ES-I3 (cell line): ENCODE results near the gene MPC1.
"Not testable (repeated sequence)": the region's sequence is repeated elsewhere in the genome, so short reads cannot be mapped to it uniquely, and the experiment has no call there.

Experiments used
- H3K36me3 ChIP-seq: 2 replicates; pipeline ENCODE4 v1.6.1; 2013; ENCODE audit warnings: mild to moderate bottlenecking, low read length, control low read depth, moderate library complexity; ENCODE audit not compliant: insufficient read depth
- H3K4me1 ChIP-seq: 2 replicates; pipeline ENCODE4 v1.6.1; 2013; ENCODE audit warnings: mild to moderate bottlenecking, control low read depth, low read length; ENCODE audit not compliant: insufficient read depth
- H3K9ac ChIP-seq: 2 replicates; pipeline ENCODE4 v1.6.1; 2013; ENCODE audit warnings: low read depth, mild to moderate bottlenecking, low read length, moderate library complexity
- H3K9me3 ChIP-seq: 2 replicates; pipeline ENCODE4 v1.6.1; 2013; ENCODE audit warnings: mild to moderate bottlenecking, low read length, moderate library complexity; ENCODE audit not compliant: control insufficient read depth, insufficient read depth

The MPC1 gene

GRCh38 chr6:166354143-166354542 lies 28.6 kb downstream of the MPC1 start:
- H3K9me3 ChIP-seq, result peaks cover 9% of the 10 kb centered on the region; the same call in 1 of the 2 replicates
- H3K4me1 ChIP-seq, result peaks cover 8% of the 10 kb centered on the region; the same call in 1 of the 2 replicates
- no peak overlapping the region for H3K9ac ChIP-seq

DNA sequence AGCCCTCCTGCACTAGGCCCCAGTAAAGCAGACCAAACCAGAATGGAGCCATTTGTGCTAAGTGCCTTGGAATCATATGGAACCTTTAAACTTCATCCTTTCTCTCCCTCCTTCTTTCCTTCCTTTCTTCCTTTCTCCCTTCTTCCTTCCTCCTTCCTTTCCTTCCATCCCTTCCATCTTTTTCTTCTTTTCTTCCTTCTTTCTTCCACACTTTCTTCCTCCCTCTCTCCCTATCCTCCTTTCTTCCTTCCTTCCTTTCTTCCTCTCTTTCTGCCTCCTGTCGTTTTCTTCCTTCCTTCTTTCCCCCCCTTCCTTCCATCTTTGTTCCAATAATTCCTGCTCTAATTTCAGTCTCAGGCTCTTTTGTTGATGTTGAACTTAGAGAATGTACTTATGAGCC lies 29.2 kb downstream of the MPC1 start:
- peaks cover 10% of the 10 kb centered on the region; the same call in 1 of the 2 replicates for H3K9me3 ChIP-seq
- no peaks in the 10 kb centered on the region for H3K36me3 ChIP-seq
- H3K4me1 ChIP-seq, result peaks cover 8% of the 10 kb centered on the region; the same call in 1 of the 2 replicates
- no peak overlapping the region for H3K9ac ChIP-seq

More at GRCh38 chr6:166354143-166354542, 28.6 kb downstream of the MPC1 start:
- H3K36me3 ChIP-seq, result no peaks in the 10 kb centered on the region

DNA sequence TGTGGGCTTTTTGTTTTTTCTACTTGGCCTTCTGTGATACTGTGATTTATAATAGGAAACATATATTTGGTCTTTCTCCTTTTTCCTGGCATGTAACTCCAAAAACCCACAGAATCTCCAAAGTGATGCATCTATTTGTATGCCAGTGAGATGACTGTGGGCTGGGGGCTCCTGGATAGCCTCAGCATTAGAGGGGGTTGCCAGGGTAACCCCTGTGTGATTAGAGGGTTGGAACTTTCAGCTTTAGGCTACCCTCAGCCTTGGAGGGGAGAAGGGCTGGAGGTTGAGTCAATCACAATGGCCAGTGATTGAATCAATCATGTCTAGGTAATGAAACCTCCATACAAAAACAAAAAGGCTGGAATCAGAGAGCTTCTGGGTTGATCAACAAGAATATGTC lies 29.8 kb downstream of the MPC1 start:
- H3K4me1 ChIP-seq, result peaks cover 8% of the 10 kb centered on the region; the same call in 1 of the 2 replicates
- no peaks in the 10 kb centered on the region for H3K36me3 ChIP-seq
- peaks cover 10% of the 10 kb centered on the region; the same call in 1 of the 2 replicates for H3K9me3 ChIP-seq
- H3K9ac ChIP-seq, result no peak overlapping the region

- H3K4me1 ChIP-seq, result peaks cover 8% of the 10 kb centered on the region; the same call in 1 of the 2 replicates
- no peaks in the 10 kb centered on the region for H3K36me3 ChIP-seq
- peaks cover 10% of the 10 kb centered on the region; the same call in 1 of the 2 replicates for H3K9me3 ChIP-seq
- no peak overlapping the region for H3K9ac ChIP-seq
These were observed 30.9 kb downstream of the MPC1 start for GRCh38 chr6:166351715-166352285.

- H3K9me3 ChIP-seq, result peaks cover 10% of the 10 kb centered on the region; the same call in 1 of the 2 replicates
- H3K4me1 ChIP-seq, result peaks cover 7% of the 10 kb centered on the region; the same call in 1 of the 2 replicates
- no peak overlapping the region for H3K9ac ChIP-seq
- no peaks in the 10 kb centered on the region for H3K36me3 ChIP-seq
These were observed 34.3 kb downstream of the MPC1 start for GRCh38 chr6:166348305-166348949.

GRCh38 chr6:166346965-166347364 lies 35.8 kb downstream of the MPC1 start:
- H3K4me1 ChIP-seq, result peaks cover 8% of the 10 kb centered on the region; the same call in 1 of the 2 replicates
- H3K9ac ChIP-seq, result no peak overlapping the region
- H3K36me3 ChIP-seq, result no peaks in the 10 kb centered on the region
- peaks cover 10% of the 10 kb centered on the region; the same call in 1 of the 2 replicates for H3K9me3 ChIP-seq

DNA sequence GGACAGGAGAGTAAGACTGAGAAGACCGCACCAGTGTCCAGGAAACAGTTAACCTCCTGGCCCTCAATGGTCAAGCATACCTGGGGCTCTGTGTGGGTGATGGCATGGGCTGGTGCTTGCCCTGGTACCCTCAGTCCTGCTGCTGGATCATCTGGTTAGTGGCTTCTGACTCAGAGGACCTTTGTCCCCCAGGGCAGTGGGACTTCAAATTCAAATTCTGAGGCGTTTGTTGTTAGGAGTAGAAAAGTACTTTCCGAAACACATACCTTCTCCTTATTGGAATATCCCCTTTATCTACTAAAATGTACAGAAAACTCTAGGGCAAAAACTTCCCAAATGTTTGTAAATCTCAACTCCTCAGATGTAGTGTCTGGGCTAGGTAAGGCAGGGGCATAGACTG lies 36.3 kb downstream of the MPC1 start:
- no peak overlapping the region for H3K9ac ChIP-seq

DNA sequence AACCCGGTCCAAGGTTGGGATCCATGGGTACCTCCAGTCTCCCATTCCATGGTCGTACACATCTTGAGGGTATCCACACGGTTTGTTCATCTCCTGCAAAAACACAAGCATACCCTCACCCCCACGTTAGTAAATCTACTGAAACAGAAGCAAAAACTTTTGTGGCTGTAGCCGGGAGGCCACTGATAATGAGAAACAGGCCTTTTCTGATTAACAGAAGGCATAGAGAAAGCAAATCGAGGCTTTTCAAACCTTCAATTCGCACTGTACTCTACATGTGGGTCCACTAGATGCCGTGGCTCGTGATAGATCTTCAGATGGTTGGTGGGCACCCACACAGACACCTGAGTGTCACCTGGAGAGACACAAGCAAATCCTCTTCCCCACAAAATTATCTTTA lies 37.1 kb downstream of the MPC1 start:
- not testable (repeated sequence) for H3K9ac ChIP-seq, H3K4me1 ChIP-seq, H3K9me3 ChIP-seq, H3K36me3 ChIP-seq

More for the DNA sequence above, 36.3 kb downstream of the MPC1 start:
- no peaks in the 10 kb centered on the region for H3K36me3 ChIP-seq
- H3K9me3 ChIP-seq, result peaks cover 10% of the 10 kb centered on the region; the same call in 1 of the 2 replicates
- peaks cover 6% of the 10 kb centered on the region; the same call in 1 of the 2 replicates for H3K4me1 ChIP-seq

DNA sequence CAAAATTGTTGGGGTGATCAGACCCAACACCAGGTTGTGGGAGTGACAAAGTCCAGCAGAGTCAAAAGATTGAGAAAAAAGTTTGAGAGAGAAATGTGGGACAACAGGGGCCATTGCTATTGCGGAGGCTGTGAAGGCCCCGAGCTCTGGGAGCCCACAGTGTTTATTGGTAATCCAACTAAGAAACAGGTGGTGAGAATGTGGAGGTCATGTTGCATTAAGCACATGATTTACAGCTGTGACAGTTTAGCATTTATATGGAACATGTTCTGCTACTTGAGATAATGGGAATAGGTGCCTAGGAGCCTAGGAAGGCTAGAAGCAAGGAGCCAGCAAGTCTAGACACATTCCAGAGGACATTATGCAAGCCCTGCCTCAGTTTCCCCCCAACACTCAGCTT lies 37.8 kb downstream of the MPC1 start:
- not testable (repeated sequence) for H3K36me3 ChIP-seq, H3K4me1 ChIP-seq, H3K9me3 ChIP-seq, H3K9ac ChIP-seq

DNA sequence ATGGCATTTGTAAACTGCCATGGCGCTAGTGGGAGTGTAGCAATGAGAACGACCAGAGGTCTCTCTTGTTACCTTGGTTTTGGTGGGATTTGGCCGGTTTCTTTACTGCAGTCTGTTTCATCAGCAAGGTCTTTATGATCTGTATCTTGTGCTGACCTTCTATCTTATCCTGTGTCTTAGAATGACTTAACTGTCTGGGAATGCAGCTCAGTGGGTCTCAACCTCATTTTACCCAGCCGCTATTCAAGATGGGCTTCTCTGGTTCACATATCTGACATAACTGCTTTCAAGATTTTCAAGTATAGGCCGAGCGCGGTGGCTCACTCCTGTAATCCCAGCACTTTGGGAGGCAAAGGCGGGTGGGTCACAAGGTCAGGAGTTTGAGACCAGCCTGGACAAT lies 38.5 kb downstream of the MPC1 start:
- Histone ChIP-seq H3K9me3 (peaks cover 2% of the 10 kb centered on the region; the same call in 1 of the 2 replicates), H3K36me3 (no peaks in the 10 kb centered on the region), H3K4me1 (peaks cover 6% of the 10 kb centered on the region; the same call in 1 of the 2 replicates), H3K9ac (peak overlapping the region; percentile 23; the same call in 1 of the 2 replicates)

- Histone ChIP-seq H3K9me3 (no peaks in the 10 kb centered on the region), H3K9ac (peak overlapping the region; percentile 97), H3K4me1 (peaks cover 6% of the 10 kb centered on the region; the same call in 1 of the 2 replicates), H3K36me3 (no peaks in the 10 kb centered on the region)
These were observed 39.6 kb downstream of the MPC1 start for GRCh38 chr6:166343150-166343487.

DNA sequence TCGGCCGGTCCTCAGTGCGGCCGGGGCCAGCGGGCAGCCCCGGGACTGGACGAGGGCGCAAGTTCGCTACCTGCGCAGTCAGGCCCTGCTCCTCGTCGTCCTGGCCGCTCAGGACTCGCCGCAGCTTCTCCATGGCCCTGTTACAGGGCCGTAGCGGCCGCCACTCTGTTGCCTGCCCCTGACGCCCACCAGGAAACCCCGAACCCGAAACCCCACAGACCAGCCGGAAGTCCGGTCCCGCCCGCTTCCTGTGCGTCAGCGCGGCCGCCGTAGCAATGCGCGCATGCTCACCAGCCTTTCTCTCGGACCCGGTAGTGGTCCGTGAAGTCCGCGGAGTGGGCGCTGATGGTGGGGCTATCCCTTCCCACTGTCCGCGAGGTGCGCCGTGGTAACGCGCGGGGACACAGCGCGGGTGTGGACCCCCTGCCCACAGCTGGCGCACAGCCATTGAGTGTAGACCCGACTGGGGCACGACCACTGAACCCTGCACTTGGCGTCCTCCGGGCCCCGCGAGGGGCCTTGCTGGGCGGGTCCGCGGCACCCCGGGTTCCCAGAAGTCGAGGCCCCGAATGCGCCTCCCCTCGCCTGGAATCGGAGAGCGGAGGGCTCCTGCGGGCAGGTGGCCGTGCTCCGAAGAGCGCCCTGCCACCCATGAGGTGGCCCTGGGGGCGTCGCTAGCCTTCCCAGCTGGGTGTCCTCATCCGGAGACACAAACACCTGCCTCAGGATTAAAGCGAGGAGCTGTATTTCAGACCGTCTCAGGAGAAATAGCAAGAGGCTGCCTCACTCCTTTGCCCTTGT lies 40.2 kb downstream of the MPC1 start, which contains the start of gene SFT2D1:
TSS of gene SFT2D1 (minus strand) at position 197 of the 801 bp plus-strand sequence. CDS start at position 133, 64 bp downstream.
- no peaks in the 10 kb centered on the region for H3K9me3 ChIP-seq
- H3K9ac ChIP-seq, result peak within 1 kb of the TSS; percentile 97
- H3K4me1 ChIP-seq, result peaks cover 6% of the 10 kb centered on the region; the same call in 1 of the 2 replicates
- no peaks in the 10 kb centered on the region for H3K36me3 ChIP-seq

DNA sequence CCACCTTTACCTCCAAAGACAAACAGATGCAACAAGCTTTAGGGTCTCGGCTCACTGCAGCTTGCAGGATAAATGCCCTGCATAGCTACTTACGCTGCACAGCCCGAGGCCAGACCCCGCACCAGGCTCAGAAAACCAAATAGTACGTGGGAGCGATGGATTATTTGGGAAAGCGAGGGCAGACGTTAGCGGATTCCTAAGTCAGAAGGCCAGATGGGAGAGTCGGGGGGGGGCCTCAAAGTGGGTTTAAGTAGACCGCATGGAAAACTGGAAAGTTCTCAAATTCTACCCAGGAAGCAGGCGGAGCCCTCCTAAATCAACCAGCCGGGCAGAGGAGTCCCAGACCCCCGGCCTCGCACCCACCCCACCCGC lies 40.8 kb downstream of the MPC1 start:
- no peaks in the 10 kb centered on the region for H3K36me3 ChIP-seq
- peak overlapping the region; percentile 97 for H3K9ac ChIP-seq
- no peaks in the 10 kb centered on the region for H3K9me3 ChIP-seq
- peaks cover 6% of the 10 kb centered on the region; the same call in 1 of the 2 replicates for H3K4me1 ChIP-seq

- no peaks in the 10 kb centered on the region for H3K9me3 ChIP-seq
- no peaks in the 10 kb centered on the region for H3K36me3 ChIP-seq
- peak overlapping the region; percentile 97 for H3K9ac ChIP-seq
- peaks cover 6% of the 10 kb centered on the region; the same call in 1 of the 2 replicates for H3K4me1 ChIP-seq
These were observed 41.3 kb downstream of the MPC1 start for GRCh38 chr6:166341464-166341863.
